ENCODE data around the gene ALKBH8. TPM values are rescaled to one million over a fixed set of nuclear protein-coding genes. Genes with fewer than 3 reads are reported as not detected.
A peak's percentile ranks its signal among the peaks of the same experiment; 100 is the strongest.
"Not testable (repeated sequence)": the region's sequence is repeated elsewhere in the genome, so short reads cannot be mapped to it uniquely, and the experiment has no call there.

ALKBH8 gene
- total RNA-seq, 1 experiment from 2014 or later, result 6.2 TPM

GRCh38 chr11:107563702-107564101 lies 1.8 kb downstream of the ALKBH8 start:
- peak in 1 of 2 experiments; percentile 26 for DNase-seq (ENCODE audit: low read depth in 1 of 2, low spot score in 2 of 2)
- H3K27me3 ChIP-seq (replicated peaks), result no peaks in the 10 kb centered on the region
- peaks cover 31% of the 10 kb centered on the region for H3K4me1 ChIP-seq (replicated peaks)
- H3K9me3 ChIP-seq (replicated peaks), result no peaks in the 10 kb centered on the region
- H3K36me3 ChIP-seq, result no peaks in the 10 kb centered on the region
- no peak overlapping the region for H3K4me3 ChIP-seq
- H3K27ac ChIP-seq, result no peak overlapping the region

- H3K9me3 ChIP-seq (replicated peaks), result no peaks in the 10 kb centered on the region
- H3K27ac ChIP-seq, result peak overlapping the region; percentile 61
- DNase-seq (ENCODE audit: low read depth in 1 of 2, low spot score in 2 of 2), result peak in 1 of 2 experiments; percentile 36
- no peaks in the 10 kb centered on the region for H3K27me3 ChIP-seq (replicated peaks)
- H3K36me3 ChIP-seq, result no peaks in the 10 kb centered on the region
- no peak overlapping the region for H3K4me3 ChIP-seq
- peaks cover 31% of the 10 kb centered on the region for H3K4me1 ChIP-seq (replicated peaks)
Measured at GRCh38 chr11:107562647-107563208, 2.8 kb downstream of the ALKBH8 start.

- peak in 1 of 2 experiments; percentile 13 for DNase-seq (ENCODE audit: low read depth in 1 of 2, low spot score in 2 of 2)
- Histone ChIP-seq H3K4me1 (replicated peaks) (peaks cover 31% of the 10 kb centered on the region), H3K36me3 (no peaks in the 10 kb centered on the region), H3K27me3 (replicated peaks) (no peaks in the 10 kb centered on the region), H3K4me3 (no peak overlapping the region), H3K9me3 (replicated peaks) (no peaks in the 10 kb centered on the region), H3K27ac (peak overlapping the region; percentile 61)
Measured at GRCh38 chr11:107561688-107562087, 3.8 kb downstream of the ALKBH8 start.

GRCh38 chr11:107550304-107550703 lies 15.2 kb downstream of the ALKBH8 start:
- H3K27ac ChIP-seq, result no peak overlapping the region
- peaks cover 3% of the 10 kb centered on the region for H3K4me1 ChIP-seq (replicated peaks)
- H3K27me3 ChIP-seq (replicated peaks), result no peaks in the 10 kb centered on the region
- no peak overlapping the region for H3K4me3 ChIP-seq
- no peak for DNase-seq (ENCODE audit: low read depth in 1 of 2, low spot score in 2 of 2)
- no peaks in the 10 kb centered on the region for H3K9me3 ChIP-seq (replicated peaks)
- no peaks in the 10 kb centered on the region for H3K36me3 ChIP-seq

- H3K4me1 ChIP-seq (replicated peaks), result peaks cover 5% of the 10 kb centered on the region
- H3K27me3 ChIP-seq (replicated peaks), result no peaks in the 10 kb centered on the region
- H3K4me3 ChIP-seq, result no peak overlapping the region
- no peaks in the 10 kb centered on the region for H3K36me3 ChIP-seq
- no peak for DNase-seq (ENCODE audit: low read depth in 1 of 2, low spot score in 2 of 2)
- H3K27ac ChIP-seq, result no peak overlapping the region
- H3K9me3 ChIP-seq (replicated peaks), result no peaks in the 10 kb centered on the region
Measured at GRCh38 chr11:107549954-107550285, 15.6 kb downstream of the ALKBH8 start.

GRCh38 chr11:107549253-107549953 lies 16.1 kb downstream of the ALKBH8 start:
- H3K36me3 ChIP-seq, result no peaks in the 10 kb centered on the region
- DNase-seq (ENCODE audit: low read depth in 1 of 2, low spot score in 2 of 2), result no peak
- no peak overlapping the region for H3K27ac ChIP-seq
- no peak overlapping the region for H3K4me3 ChIP-seq
- no peaks in the 10 kb centered on the region for H3K9me3 ChIP-seq (replicated peaks)
- H3K4me1 ChIP-seq (replicated peaks), result peaks cover 10% of the 10 kb centered on the region
- H3K27me3 ChIP-seq (replicated peaks), result no peaks in the 10 kb centered on the region

- Histone ChIP-seq H3K36me3 (no peaks in the 10 kb centered on the region), H3K4me1 (replicated peaks) (peaks cover 15% of the 10 kb centered on the region), H3K27me3 (replicated peaks) (no peaks in the 10 kb centered on the region), H3K27ac (no peak overlapping the region), H3K9me3 (replicated peaks) (no peaks in the 10 kb centered on the region), H3K4me3 (no peak overlapping the region)
- DNase-seq (ENCODE audit: low read depth in 1 of 2, low spot score in 2 of 2), result no peak
Measured at GRCh38 chr11:107547961-107548360, 17.6 kb downstream of the ALKBH8 start.

- DNase-seq (ENCODE audit: low read depth in 1 of 2, low spot score in 2 of 2), result peak in 1 of 2 experiments; percentile 68
- Histone ChIP-seq H3K4me3 (no peak overlapping the region), H3K4me1 (replicated peaks) (peaks cover 15% of the 10 kb centered on the region), H3K36me3 (no peaks in the 10 kb centered on the region), H3K27ac (no peak overlapping the region), H3K27me3 (replicated peaks) (no peaks in the 10 kb centered on the region), H3K9me3 (replicated peaks) (no peaks in the 10 kb centered on the region)
Measured at GRCh38 chr11:107545101-107545514, 20.4 kb downstream of the ALKBH8 start.

- no peaks in the 10 kb centered on the region for H3K27me3 ChIP-seq (replicated peaks)
- H3K27ac ChIP-seq, result no peak overlapping the region
- H3K9me3 ChIP-seq (replicated peaks), result no peaks in the 10 kb centered on the region
- no peak overlapping the region for H3K4me3 ChIP-seq
- DNase-seq (ENCODE audit: low read depth in 1 of 2, low spot score in 2 of 2), result no peak
- H3K4me1 ChIP-seq (replicated peaks), result no peaks in the 10 kb centered on the region; the same call in 1 of the 2 replicates
- H3K36me3 ChIP-seq, result no peaks in the 10 kb centered on the region
Measured at GRCh38 chr11:107538821-107539220, 26.7 kb downstream of the ALKBH8 start.

- no peak for DNase-seq (ENCODE audit: low read depth in 1 of 2, low spot score in 2 of 2)
- Histone ChIP-seq H3K9me3 (replicated peaks) (no peaks in the 10 kb centered on the region), H3K4me1 (replicated peaks) (no peaks in the 10 kb centered on the region), H3K36me3 (no peaks in the 10 kb centered on the region), H3K4me3 (no peak overlapping the region), H3K27ac (no peak overlapping the region), H3K27me3 (replicated peaks) (no peaks in the 10 kb centered on the region)
Measured at GRCh38 chr11:107538239-107538638, 27.3 kb downstream of the ALKBH8 start.

GRCh38 chr11:107537155-107537554 lies 28.4 kb downstream of the ALKBH8 start:
- H3K36me3 ChIP-seq; DNase-seq (ENCODE audit: low read depth in 1 of 2, low spot score in 2 of 2); H3K27ac ChIP-seq: not testable (repeated sequence)

GRCh38 chr11:107526197-107526596 lies 39.3 kb downstream of the ALKBH8 start:
- Histone ChIP-seq H3K36me3 (no peaks in the 10 kb centered on the region), H3K4me3 (no peak overlapping the region), H3K9me3 (replicated peaks) (no peaks in the 10 kb centered on the region), H3K27me3 (replicated peaks) (no peaks in the 10 kb centered on the region), H3K4me1 (replicated peaks) (no peaks in the 10 kb centered on the region), H3K27ac (no peak overlapping the region)
- no peak for DNase-seq (ENCODE audit: low read depth in 1 of 2, low spot score in 2 of 2)

More at GRCh38 chr11:107537155-107537554, 28.4 kb downstream of the ALKBH8 start:
- H3K27me3 ChIP-seq (replicated peaks); H3K9me3 ChIP-seq (replicated peaks); H3K4me1 ChIP-seq (replicated peaks); H3K4me3 ChIP-seq: not testable (repeated sequence)

- Histone ChIP-seq H3K36me3 (no peaks in the 10 kb centered on the region), H3K27ac (no peak overlapping the region), H3K27me3 (replicated peaks) (no peaks in the 10 kb centered on the region), H3K4me1 (replicated peaks) (no peaks in the 10 kb centered on the region), H3K9me3 (replicated peaks) (no peaks in the 10 kb centered on the region), H3K4me3 (no peak overlapping the region)
- no peak for DNase-seq (ENCODE audit: low read depth in 1 of 2, low spot score in 2 of 2)
Measured at GRCh38 chr11:107508858-107509244, 56.7 kb downstream of the ALKBH8 start.

- H3K9me3 ChIP-seq (replicated peaks), result no peaks in the 10 kb centered on the region
- H3K36me3 ChIP-seq, result no peaks in the 10 kb centered on the region
- no peak overlapping the region for H3K4me3 ChIP-seq
- DNase-seq (ENCODE audit: low read depth in 1 of 2, low spot score in 2 of 2), result no peak
- H3K4me1 ChIP-seq (replicated peaks), result no peaks in the 10 kb centered on the region
- no peak overlapping the region for H3K27ac ChIP-seq
- no peaks in the 10 kb centered on the region for H3K27me3 ChIP-seq (replicated peaks)
Measured at GRCh38 chr11:107508201-107508857, 57.2 kb downstream of the ALKBH8 start.
